Stimulated activated CD4-positive, alpha-beta T cell treated with anti-CD3 and anti-CD28 coated beads, Interleukin-15, amount 100 ng/mL, for 48 hours (primary cell): ENCODE results near the gene AGBL1.
"Not testable (repeated sequence)": the region's sequence is repeated elsewhere in the genome, so short reads cannot be mapped to it uniquely, and the experiment has no call there.

Experiments used
- DNase-seq, 2 donors: peaks; one replicate each; pipeline ENCODE4 v3.0.0-alpha.2; 2020; ENCODE audit warnings: low read depth in 2 of 2

Gene AGBL1

DNA sequence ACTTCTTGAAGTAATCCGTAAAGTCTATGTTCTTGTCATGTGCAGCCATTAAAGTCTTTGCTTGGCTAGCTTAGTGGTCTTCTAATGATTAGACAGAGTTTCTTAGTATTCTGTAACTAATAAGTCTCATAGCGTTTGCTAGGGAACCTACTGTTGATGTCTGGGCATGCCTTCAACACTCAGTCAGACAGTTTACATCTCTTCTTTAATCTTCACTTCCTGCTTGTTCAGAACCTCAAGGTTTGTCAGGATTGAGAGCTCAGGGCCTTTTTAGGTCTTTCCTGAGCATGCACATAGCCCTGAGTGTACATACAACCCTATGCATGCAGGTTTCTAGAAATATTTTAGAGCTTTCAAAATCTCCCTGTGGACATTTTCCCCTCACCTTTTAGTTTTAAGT lies 426.3 kb downstream of the AGBL1 start:
- DNase-seq, result no peak

DNA sequence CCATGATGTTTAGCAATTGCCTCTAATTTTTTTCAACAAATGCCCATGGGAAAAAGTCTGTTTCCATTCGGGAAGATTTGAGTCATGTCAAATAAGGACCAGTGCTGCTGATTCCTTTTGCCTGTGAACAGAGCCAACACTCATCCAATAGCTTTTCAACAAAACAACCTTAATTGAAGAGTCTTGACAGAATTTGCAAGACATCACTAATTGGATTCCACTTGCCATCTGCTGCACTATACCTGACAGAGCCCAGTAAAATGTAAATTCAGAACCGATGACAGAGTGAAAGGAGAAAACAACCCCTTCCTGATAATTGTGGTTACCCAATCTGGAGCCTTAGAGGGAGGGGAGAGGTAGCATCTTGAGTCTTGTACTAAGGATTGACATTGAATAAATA lies 426.7 kb downstream of the AGBL1 start:
- no peak for DNase-seq

DNA sequence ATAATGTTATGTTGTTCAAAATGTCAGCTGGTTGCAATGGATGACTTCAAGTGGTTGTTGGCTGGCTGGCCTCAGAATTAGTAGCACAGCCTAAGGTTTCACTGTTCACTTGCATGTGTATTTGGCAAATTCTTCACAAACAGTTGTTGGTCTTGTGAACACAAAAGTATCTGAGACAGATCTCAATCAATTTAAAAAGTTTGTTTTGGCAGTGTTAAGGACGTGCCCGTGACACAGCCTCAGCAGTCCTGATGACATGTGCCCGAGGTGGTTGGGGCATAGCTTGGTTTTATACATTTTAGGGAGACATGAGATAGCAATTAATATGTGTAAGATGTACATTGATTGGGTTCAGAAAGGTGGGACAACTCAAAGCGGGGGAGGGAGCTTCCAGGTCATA lies 436.0 kb downstream of the AGBL1 start:
- DNase-seq, result no peak

DNA sequence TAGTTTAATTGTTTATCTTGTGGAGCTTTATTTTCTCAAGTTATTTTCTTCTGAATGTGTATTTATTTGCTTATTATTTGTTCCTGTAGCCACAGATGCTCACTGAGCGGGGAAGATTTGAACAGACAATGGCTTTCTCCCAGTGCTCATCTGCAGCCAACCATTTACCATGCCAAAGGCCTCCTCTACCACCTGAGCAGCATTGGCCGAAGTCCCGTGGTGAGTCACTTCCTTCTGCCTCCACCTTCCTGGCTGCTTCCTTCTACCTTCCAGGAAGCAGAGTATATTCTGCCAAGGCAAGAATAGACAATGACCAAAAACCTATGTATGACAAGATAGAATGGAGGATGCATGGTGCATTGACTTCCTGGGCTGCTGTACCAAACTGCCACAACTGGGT lies 443.1 kb downstream of the AGBL1 start:
- no peak for DNase-seq

DNA sequence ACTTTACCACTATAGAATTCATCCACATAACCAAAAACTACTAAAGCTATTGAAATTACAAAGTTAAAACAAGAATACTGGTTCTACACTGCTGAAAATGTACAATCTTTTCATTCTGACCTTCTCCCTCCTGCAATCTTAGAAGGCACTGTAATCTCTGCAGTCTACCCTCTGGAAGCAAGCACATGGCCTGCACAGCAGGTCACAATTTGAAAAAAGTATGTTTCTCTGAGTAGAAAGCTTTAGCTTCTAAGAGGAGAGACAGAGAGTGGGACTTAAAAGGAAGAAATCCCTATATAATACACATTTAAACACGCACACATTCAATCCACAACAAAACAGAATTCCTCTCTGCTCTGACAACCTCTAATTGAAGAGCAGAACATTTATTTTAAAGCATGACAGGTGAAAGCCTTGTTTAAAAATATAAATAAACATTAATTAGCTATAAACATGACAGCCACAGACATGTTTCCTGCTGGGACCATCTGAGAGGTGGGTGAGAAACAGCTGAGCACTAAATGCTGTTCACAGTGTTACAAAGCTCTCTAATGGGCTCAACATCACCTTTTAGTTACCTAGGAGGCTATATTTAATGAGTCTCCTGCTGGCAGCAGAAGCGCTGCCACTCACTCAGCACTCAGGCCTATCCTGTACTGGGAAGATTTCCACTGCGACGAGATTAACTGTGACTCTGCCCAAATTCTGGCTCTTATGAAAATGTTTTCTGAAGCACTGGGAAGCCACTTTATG lies 447.4 kb downstream of the AGBL1 start:
- no peak for DNase-seq

DNA sequence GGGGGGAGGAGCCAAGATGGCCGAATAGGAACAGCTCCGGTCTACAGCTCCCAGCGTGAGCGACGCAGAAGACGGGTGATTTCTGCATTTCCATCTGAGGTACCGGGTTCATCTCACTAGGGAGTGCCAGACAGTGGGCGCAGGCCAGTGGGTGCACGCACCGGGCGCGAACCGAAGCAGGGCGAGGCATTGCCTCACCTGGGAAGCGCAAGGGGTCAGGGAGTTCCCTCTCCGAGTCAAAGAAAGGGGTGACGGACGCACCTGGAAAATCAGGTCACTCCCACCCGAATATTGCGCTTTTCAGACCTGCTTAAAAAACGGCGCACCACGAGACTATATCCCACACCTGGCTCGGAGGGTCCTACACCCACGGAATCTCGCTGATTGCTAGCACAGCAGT lies 448.4 kb downstream of the AGBL1 start:
- not testable (repeated sequence) for DNase-seq

DNA sequence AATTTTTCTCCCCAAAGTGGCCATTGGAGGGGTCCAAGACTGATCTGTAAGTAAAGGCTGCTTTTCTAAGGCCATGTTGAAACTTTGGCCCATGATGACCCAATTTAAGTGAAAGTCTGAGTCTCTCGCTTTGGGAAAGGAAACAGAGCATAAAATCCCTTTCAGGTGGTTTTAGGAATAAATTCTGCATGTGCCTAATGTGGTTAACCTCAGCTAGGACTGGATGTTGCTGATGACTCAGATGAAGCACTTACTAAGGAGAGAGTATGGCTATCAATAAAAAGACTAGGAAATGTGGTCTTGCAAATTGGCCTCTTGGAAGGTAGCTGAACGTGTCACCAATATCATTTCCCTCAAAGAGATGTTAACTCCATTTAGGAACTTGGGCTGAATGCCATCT lies 458.5 kb downstream of the AGBL1 start:
- no peak for DNase-seq

DNA sequence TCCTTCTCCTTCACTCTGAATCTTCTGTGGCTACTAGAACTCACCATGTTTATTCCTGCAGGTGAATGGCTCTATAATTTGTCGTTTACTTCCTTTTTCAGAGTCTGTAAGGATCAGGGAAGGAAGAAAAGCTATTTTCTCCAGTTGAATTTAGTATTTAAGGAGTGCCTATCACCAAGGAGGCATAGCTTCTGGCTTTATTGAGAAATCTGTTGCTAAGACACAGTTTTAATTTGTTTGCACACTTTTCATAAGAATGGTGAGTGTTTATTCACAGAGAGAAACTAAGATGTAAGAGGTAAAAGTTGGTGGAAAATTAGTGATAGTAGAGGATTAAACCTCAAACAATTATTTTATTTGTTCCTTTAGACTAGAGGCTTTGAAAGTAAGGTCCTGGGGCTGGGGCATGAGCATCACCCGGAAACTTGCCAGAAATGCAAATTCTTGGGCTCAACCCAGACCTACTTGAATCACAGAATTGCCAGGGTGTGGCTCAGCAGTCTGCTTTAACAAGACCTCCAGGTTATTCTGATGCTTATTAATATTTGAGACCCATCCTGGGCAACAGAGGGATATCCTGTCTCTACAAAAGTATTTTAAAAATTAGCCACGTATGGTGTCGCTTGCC lies 461.3 kb downstream of the AGBL1 start:
- DNase-seq, result no peak

DNA sequence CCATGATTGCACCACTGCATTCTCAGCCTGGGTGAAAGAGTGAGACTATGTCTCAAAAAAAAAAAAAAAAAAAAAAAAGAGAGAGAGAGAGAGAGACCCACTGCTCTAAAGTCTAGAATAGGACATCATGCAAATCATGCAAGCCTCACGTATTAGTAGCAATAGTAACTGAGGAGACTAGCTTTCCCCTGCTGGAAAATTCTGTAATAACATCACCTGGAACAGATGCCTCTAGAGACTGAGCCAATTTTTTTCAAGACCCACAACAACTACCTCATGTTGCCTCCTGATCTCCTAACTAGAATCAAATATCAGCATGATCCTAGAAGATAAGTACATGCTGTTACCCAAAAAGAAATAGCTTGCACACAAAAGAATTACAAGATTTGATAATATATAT lies 461.9 kb downstream of the AGBL1 start:
- no peak for DNase-seq

DNA sequence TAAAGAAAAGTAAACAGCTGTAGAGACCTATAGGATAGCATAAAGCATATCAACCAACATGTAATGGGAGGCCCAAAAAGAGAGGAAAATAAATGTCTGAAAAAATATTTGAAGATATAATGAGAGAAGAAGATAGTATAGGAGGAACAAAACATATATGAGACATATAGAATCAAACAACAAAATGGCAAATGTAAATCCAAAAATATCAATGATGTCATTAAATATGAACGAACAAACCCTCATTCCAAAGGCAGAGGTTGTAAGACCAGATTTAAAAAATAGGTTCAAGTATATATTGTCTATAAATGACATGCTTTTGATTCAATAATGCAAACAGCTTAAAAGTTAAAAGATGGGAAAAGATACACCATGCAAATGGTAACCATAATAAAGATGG lies 470.4 kb downstream of the AGBL1 start:
- DNase-seq, result no peak

DNA sequence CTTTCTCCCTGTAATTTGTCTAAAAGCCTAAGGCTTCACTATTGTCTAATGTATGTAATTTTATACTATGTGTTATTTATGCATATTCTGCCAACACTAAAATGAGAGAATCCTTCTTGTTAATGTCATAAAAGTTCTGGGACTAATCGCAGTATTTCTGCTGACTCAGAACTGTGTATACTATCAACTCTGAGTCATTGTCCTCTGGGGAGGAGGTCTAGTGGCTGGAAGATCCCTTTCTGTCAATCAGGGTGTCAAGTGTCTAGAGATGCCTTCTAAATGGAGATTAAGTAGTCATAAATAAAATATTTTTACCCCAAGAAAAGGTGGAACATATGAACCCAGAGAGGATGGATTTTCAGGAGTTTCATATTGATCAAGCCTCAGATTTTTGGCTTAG lies 473.4 kb downstream of the AGBL1 start:
- no peak for DNase-seq

DNA sequence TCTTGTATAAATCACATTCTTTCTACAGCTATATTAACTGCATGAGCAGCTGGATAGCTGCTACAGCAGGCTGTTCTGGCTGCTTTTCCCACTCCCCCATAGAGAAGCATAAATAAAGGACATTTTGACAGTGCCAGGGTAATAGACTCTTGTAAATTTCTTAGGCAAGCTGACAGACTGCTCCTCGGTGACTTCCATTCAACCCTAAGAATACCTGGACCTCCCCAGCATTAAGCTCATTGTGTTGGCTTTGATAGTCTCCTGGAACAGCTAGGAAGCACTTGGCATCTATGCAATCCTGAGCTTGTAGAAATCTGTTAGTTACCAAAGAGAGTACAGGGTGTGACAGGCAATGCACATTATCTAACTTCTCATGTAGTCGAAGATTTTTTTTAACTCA lies 475.4 kb downstream of the AGBL1 start:
- DNase-seq, result no peak

DNA sequence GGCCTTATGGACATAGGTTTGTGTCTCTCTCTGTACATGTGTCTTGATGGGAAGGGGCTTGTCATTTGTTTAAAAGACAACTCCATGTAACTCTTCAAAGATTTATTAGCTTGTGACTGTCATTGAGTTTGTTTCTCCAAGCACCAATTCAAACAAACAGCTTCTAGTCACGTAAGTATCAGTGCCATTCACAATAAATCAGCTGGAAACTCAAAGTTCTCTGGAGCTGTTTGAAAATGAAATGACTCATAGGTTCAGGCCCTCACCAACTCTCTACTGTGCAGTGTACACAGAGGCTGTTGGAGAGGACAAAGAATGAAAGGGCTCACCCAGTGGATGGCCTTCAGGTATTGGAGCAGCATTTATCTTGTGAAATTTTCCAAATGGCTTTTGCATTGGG lies 476.3 kb downstream of the AGBL1 start:
- no peak for DNase-seq

DNA sequence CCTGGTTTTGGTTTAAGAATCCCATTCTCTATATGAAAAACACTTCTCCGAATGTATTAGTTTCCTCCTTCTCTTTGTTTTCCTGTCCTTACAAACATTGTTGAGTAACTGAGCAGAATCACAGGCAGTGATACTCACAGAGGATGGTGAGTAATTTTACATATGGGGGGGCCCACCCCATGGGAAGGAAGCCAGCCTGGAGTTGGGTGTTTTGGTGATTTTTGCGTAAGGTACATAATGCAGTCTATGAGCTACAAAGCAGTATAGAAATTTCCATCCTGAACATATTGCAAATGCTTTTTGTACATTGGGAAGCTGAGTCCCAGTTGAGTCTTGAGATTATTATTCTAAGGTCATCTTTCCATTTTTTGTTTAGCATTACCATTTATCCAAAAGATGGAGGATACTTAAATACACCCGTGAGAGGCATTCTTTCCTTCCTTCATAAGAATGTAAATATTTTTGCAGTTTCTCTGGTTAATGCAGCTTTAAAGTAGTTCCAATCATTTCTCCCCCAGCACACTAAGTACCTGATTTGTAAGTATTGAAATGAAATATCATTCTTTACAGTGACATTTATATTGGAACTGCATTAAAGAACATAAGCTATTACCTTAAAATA lies 476.8 kb downstream of the AGBL1 start:
- no peak for DNase-seq

DNA sequence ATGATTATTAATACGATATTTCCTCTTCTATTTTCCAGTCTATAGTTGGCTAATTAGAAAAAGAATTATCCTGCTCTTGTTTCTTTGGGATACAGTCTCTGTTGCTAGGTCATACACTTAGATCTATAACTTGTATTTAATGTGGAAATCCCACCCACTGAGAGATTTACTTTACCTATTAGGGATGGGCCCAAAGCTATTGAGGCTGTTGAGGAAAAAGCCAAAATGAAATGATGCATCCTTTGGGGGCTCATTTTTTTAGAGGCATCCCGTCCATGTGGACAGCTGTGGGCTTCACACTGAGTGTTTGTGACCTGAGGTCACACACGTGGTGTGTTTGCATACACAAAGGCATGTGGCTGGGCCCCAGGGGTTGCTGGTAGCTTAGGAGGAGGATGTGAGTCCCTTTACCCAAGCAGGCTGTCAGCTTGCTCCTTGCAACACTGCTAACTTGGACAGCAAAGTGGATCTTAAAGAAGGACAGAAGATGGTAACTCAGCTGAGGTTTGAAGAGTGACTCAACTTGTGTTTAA lies 477.4 kb downstream of the AGBL1 start:
- DNase-seq, result no peak

DNA sequence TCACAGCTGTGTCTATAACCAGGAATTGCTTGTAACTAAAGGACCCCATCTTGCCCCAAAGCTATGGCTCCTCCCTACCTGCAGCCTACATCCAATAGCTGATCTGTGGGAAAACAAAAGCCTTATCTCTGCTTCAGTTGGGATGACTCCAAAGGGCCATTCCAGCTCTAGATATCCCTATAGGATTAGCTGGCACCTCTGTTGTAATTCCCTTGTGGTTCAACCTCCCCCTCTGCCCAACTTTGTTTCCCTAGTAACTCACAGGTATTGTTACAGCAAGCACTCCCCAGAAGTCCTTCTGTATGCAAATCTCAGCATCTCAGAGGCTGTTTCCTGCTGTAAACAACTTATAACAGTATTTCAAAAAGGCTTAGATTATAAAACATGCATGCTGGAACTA lies 478.6 kb downstream of the AGBL1 start:
- DNase-seq, result no peak

DNA sequence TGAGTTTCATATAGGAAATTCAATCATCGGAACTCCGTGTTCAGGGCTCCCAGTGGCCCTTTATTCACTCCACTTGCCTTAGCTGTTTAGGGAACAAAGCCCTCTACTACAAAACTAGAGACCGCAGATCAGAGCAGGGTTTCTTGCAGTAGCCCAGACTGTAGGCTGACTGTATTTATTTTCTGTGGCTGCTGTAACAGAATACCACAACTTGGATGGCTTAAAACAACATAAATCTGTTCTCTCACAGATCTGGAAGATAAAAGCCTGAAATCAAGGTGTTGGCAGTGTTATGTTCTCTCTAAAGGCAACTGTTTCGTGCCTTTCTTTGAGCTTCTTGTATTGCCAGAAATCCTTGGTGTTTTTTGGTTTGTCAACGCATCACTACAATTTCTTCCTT lies 479.0 kb downstream of the AGBL1 start:
- no peak for DNase-seq

DNA sequence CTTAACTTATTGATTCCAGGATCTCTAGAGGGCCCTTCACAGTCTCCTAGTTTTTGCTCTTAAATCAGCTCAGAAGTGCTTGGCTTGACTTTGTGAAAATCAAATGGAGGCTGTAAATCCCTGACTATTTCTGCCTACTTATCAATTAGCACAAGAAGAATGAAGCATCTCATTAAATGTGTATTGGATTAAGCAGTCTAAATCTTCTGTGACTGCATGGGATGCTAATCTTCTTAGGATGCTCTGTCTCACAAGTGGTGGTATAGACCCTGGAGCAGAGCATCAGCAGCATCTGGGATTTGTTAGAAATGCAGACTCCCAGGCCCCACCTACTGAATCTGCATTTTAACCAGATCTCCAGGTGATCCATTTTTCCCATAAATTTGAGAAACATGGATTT lies 488.7 kb downstream of the AGBL1 start:
- DNase-seq, result no peak

DNA sequence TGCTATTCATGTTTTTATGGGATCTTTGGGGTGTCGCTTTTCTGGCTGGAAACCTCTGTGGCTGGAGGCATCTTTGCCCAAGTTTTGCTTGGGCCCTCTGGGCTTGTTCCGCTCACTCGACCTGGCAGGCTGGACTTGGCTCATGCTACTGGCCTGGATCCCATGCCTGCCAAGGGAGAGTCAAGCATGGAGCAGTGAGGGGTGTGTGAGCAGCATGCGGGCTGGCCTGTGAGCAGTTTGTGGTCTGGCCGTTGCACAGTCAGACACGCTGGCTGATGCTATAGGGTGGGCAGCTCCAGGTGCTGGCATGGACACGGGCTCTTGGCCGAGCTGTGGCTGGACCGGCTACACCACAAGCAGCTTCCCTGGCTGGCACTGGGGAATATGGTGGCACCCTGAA lies 491.1 kb downstream of the AGBL1 start:
- no peak for DNase-seq

DNA sequence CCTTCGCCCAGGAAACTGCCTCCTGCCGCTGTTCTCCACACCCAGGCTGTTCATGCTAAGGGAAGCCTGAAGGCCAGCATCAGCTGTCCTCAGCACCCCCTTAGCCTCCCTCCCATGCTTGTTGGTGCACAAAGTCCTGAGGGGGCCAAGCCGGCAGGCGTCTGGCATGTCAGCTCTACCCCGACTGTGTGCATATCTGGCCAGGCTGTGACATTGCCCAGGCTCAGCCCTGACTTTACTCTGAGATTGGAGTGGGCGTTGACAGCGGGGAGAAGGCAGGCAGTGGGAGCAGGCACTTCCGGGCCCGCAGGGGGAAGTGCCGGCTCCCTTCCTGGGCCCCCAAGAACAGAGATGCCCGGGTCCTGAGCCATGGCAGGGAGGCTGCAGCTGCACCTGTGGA lies 492.2 kb downstream of the AGBL1 start:
- no peak for DNase-seq

DNA sequence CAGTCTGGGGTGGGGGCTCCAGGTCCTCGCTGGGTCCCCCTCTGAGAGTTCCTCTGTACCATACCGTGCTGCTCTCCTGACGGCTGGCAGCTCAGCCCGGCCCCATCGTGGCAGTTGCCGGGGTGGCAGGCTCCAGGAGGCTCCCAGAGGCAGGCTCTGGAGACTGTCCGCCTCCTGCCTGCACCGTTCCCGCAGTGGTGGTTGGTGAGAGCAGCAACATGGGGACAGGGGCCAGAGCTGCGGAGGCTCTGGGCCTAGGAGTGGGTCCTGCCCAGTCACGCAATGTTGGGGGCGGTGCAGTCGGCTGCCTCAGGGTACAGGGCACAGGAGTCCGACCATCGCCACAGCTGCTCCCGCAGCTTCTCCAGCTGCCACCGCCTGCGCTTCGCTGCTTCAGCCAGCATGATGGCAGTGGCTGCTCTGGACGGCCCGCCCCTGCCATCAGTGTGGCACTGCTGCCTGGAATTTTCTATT lies 492.7 kb downstream of the AGBL1 start:
- DNase-seq, result no peak

DNA sequence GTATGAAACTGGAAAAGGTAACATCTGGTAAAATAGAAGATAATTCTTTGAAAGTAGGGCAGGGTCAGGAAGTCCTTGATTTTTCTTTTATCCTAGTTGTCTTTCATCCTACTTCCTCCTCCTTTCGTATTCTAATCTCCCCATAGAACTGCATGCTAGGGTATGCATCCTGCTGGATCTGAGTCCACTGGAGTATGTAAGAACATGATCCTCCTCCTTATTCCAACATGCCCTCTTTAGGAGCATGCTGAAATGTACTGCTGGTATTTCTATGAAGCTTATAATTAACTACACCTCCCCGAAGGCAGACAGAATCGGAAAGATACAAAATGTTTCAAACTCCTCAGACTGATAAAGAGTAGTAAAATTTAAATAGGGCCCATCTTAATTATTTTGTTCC lies 493.8 kb downstream of the AGBL1 start:
- DNase-seq, result no peak

DNA sequence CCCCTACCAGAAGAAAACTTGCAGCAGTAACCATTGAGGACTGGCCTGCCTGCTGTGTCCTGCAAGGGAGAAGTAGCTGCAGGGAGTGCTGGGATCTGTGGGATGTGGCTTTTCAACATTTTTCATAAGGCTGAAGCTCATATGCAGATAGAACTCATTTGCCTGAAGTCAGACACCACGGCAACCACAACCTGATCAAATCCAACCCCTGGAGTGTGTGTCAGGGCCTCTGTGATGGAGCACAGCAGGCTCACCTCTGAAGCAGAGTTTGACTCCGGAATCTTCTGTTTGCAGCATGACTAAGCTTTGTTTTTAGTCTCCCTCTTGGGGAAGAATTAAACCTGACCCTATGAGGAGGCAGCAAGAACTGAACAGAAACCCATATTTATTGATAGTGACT lies 508.7 kb downstream of the AGBL1 start:
- no peak for DNase-seq
